ENCODE results near the gene CXCL16.

The CXCL16 gene, protein sequence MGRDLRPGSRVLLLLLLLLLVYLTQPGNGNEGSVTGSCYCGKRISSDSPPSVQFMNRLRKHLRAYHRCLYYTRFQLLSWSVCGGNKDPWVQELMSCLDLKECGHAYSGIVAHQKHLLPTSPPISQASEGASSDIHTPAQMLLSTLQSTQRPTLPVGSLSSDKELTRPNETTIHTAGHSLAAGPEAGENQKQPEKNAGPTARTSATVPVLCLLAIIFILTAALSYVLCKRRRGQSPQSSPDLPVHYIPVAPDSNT

GRCh38 chr17:4739122-4740024 is at the start of gene CXCL16, which contains the start of gene ZMYND15:
Gene CXCL16, minus strand, starts transcription at chr17:4739928. Its CDS starts 589 bp downstream, at chr17:4739339.
Gene ZMYND15, plus strand, starts transcription at chr17:4739833. Its CDS starts 716 bp downstream, at chr17:4740549.
- no peak for DNase-seq

GRCh38 chr17:4788807-4789700 is 49.3 kb upstream of the CXCL16 start, which contains the start of gene GLTPD2:
Gene GLTPD2, plus strand, starts transcription at chr17:4788964. Its CDS starts 48 bp downstream, at chr17:4789012.
- DNase-seq: no peak

DNA sequence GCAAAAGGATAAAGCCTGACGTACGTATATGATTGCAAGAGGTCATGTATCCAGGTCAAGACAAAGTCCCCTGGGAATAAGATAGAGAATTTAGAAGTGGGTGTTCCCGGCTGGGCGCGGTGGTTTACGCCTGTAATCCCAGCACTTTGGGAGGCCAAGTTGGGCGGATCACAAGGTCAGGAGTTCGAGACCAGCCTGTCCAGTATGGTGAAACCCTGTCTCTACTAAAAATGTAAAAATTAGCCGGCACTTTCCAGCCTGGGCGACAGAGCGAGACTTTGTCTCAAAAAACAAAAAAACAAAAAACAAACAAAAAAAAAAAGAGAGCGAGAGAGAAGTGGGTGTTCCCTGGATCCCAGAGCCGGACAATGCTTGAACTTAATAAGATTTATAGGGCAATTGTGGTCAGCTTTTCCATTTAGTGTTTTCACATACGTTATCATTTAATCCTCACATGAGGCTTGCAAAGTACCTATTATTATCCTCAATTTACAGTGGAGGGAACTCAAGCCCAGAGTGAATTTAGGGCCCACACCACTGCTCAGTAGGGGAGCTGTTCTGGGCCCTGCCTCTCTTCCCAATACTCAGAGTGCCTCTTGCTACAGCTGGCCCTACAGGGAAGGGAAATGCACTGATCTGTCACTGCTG is 48.6 kb upstream of the CXCL16 start:
- DNase-seq: peak; percentile 64

- DNase-seq: no peak
These were observed 46.8 kb upstream of the CXCL16 start for GRCh38 chr17:4786516-4786915.

DNA sequence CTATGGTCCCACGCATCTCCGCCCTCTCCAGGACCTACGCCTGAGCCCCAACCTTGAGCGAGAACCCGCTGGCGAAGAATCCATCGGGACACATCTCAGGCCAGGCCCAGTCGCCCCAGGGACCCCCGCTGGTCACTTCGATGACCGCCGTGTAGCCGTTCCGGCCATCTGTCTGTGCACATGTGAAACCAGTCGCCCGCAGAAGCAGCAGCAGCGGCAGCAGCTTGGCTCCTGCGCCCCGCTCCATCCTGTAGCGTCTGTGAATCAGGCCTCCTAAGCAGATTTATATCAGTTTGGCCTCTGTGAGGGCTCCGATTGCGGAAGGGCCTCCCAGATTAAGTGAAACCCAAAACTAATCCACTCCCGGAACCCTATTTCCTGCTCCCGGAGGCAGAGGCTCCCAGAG is 46.4 kb upstream of the CXCL16 start, which contains the start of gene VMO1:
Gene VMO1 (minus strand): TSS at position 259 of the 406 bp plus-strand sequence. CDS start 12 bp downstream, at position 247.
- DNase-seq: no peak

DNA sequence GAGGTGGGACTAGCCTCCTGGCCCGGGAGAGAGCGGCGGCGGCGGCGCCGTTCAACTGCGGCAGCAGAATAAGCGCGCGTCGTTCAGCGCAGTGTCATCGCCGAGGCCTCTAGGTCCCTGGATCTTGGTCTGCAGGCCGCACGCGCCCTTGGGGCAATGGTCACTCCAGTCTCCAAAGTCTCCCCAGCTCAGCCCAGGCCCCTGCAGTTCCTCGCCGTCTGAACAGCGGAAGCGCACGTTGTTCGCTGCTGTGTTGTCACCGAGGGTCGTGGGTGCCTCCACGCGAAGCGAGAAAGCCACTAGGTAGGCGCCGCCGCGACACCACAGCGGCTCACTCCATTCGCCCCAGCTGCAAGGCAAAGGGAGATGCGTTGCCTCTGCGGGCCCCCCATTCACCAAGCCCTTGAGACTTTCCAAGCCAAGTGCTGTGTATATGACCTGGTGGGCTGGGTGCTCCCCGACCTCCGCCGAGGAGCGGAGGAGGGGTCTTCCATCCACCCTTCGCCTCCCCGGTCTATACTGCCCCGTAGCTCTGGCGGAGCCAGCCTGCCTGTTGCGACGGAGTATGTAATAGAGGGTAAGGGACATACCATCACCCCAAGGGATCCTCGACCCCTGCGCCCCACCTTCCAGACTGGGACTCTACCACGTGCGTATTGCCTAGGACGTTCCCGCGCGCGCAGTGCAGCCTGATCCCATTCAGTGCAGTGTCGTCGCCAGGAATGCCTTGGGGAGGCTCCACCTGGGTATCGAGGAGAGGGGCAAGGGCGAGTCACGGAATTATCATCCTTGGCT is 45.8 kb upstream of the CXCL16 start:
- DNase-seq: no peak

- no peak for DNase-seq
These were observed 42.9 kb upstream of the CXCL16 start for GRCh38 chr17:4782652-4783051.

DNA sequence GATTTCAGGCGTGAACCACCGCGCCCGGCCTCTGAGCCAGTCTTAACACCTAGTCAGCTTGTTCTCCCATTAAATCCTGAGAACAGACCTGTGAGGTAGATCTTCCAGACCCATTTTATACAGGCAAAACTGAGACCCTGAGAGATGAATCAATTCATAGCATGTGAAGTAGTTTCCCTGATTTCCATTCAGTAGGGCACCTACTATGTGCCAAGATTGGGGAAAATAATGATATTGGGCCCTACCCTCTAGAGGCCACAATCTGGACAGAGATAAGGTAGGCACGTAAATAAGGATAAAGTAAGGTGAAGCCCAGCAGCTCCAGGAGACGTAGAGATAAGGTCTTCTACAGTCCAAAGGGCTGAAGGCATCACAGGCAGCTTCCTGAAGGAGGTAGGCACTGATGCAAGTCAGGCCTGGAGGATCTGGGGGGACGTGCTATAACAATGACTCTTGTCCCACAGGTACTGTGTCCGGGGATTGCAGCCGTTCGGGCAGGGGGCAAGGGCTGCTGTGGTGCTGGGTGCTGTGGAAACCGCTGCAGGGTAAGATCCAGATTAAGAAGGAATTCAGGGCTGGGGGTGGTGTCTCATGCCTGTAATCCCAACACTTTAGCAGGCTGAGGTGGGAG is 40.7 kb upstream of the CXCL16 start:
- no peak for DNase-seq

- DNase-seq: no peak
These were observed 38.4 kb upstream of the CXCL16 start for GRCh38 chr17:4777969-4778760.

DNA sequence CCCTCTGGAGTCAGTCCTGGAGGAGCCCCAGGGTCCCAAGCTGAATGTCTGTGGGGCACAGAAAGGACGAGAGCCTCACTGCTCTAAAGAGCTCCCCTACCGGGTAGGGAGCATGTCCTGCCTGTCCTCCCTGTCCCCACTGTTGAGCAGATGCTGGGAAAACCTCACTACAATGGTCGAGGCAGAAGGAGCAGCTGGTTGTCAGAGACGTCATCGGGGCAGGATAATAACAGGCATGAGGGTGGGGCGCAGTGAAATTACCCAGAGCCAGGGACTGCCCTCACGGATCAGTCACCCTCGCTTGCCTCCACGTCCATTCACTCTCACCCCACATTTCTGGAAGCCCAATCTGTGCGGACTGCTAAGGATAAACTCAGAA is 32.5 kb upstream of the CXCL16 start:
- no peak for DNase-seq

DNA sequence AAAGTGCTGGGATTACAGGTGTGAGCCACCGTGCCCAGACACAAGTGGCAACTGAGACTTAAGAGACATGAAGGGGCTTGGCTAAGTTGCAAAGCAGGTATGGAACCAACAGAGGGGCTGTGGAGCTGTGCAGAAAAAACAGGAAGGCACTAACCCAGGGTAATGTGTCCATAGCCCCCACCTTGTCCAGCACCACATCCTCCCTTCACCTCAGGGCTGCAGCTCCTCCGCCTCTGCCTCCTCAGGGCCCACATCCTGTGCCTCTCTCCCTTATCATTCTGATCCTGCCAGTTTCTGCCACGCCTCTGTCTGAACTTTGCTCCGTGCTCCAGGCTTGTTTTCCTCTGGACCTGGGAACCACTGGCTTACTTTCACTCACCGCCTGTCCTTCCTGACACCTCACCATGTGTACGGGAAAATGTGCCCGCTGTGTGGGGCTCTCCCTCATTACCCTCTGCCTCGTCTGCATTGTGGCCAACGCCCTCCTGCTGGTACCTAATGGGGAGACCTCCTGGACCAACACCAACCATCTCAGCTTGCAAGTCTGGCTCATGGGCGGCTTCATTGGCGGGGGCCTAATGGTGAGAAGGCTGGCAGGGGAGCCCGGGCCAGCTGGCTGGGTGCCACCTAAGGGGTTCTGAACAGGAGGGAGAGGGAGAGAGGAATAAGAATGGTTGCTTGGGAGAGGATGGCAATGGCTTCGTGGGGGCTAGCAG is 31.9 kb upstream of the CXCL16 start, which contains the start of gene TM4SF5:
Gene TM4SF5 (plus strand): TSS at position 368 of the 716 bp plus-strand sequence. CDS start 37 bp downstream, at position 405.
- no peak for DNase-seq

DNA sequence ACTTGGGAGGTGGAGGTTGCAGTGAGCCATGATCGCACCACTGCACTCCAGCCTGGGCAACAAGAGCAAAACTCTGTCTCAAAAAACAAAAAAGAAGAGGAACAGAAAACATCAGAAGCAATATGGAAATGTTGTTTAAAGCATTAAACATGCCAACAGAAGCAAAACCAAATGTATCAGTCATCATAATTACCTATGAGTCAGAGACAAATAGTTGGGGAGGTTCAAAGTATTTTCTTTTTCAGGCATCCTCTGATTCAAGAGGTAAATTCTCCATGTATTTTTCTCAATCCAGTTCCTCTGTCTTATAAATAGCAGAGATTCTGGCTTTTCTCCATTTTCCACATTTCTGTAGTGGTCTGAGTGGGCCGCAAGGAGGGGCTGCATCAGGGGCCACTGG is 29.9 kb upstream of the CXCL16 start:
- no peak for DNase-seq

DNA sequence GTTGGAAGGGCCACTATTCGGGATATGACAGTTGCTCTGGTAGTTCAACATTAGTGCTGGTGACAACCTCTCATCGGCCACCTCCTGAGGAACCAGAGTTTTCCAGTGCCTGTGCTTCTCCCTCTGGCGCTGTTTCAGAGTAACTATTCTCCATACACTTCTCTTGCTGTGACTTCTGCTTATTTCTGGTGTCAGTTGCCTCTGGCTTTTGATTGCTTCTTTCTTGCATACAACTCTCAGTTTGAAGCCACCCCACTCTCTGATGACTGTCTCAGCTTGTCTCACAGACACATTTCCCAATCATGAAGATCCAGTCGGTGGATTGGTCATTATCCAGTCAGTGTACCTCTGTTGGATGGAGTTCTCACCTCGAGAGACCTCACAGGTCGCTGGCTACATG is 28.6 kb upstream of the CXCL16 start:
- DNase-seq: no peak

DNA sequence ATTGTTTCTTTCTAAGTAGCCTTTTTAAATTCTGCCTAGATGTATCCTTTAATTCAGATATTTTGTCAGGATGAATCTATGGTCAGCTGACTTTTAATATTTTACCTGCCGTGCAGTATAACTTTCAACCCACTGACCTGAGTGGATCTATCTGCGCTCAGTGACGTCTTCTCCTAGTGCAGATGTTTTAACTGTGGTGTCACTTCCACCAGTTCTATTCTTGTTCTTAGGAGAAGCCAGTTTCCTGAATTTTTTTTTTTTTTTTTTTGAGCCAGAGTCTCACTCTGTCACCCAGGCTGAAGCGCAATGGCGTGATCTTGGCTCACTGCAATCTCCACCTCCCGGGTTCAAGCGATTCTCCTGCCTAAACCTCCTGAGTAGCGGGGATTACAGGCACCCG is 27.0 kb upstream of the CXCL16 start:
- no peak for DNase-seq

DNA sequence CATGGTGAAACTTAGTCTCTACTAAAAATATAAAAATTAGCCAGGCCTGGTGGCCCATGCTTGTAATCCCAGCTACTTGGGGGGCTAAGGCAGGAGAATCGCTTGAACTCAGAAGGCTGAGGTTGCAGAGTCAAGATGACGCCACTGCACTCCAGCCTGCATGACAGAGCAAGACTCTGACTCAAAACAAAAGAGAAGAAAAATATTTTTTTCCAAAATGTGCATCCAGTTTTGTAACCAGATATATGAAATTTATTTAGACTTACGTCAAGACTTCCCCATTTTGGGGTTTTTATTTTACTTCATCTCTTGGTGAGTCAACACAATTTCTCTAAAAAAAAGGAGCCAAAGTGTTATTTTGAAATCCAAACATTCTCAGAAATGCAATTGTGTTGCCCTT is 26.5 kb upstream of the CXCL16 start:
- DNase-seq: no peak

- DNase-seq: no peak
These were observed 24.9 kb upstream of the CXCL16 start for GRCh38 chr17:4764595-4764994.

DNA sequence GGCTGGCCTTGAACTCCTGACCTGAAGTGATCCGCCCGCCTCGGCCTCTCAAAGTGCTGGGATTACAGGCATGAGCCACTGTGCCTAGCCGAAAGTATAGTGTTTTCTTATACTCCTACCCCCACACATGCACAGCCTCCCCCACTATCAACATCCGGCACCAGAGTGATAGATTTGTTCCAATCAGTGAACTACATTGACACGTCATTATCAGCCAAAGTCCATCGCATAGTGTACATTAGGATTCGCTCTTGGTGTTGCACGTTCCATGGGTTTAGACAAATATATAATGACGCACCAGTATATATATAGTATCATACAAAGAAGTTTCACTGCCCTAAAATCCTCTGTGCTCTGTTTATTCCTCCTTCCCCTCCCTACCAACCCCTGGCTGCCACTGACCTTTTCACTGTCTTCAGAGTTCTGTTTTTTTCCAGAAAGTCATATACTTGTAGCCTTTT is 20.1 kb upstream of the CXCL16 start:
- no peak for DNase-seq

DNA sequence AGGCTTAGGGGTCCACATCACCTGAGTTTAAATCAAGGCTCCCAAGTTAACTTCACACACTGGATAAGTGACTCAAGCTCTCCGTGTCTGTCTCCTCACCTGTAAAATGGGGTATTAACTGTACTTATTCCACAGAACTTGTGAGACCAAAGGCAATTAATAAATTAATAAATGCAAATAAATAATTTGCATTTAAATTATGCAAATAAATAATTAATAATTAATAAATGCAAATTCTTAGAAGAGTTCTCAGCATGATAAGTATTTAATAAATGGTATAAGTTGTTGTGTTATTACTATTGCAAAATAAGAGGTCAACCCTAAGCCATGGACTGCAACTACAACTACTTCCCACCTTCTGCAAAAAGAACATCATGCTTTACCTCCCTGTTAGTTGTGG is 13.7 kb upstream of the CXCL16 start:
- DNase-seq: no peak

GRCh38 chr17:4751932-4752331 is 12.2 kb upstream of the CXCL16 start:
- no peak for DNase-seq

Data from NCI-H2227 treated with DMSO at 0.1 percent for 48 hours (cell line).